Right forelimb (tissue), 1 donor: ENCODE results near the gene MIF.
"Not testable (repeated sequence)": the region's sequence is repeated elsewhere in the genome, so short reads cannot be mapped to it uniquely, and the experiment has no call there.

Experiments
- DNase-seq: peaks from one replicate; pipeline ENCODE4 v3.0.0-alpha.2; 2018

MIF gene

GRCh38 chr22:23893945-23894709 is at the start of gene MIF:
TSS of gene MIF (plus strand) at chr22:23894383. CDS start at chr22:23894475, 92 bp downstream.
- peak; percentile 98 for DNase-seq

GRCh38 chr22:23844739-23845202 is 49.4 kb upstream of the MIF start:
- DNase-seq = no peak

- DNase-seq = no peak
These were observed 48.7 kb upstream of the MIF start for GRCh38 chr22:23845265-23846080.

GRCh38 chr22:23846081-23846469 is 48.1 kb upstream of the MIF start:
- no peak for DNase-seq

GRCh38 chr22:23847310-23847920 is 46.8 kb upstream of the MIF start:
- no peak for DNase-seq

- no peak for DNase-seq
These were observed 46.0 kb upstream of the MIF start for GRCh38 chr22:23847991-23848864.

- DNase-seq = peak; percentile 93
These were observed 44.9 kb upstream of the MIF start for GRCh38 chr22:23849009-23850006.

- DNase-seq = no peak
These were observed 44.0 kb upstream of the MIF start for GRCh38 chr22:23850136-23850611.

- peak; percentile 79 for DNase-seq
These were observed 37.2 kb upstream of the MIF start for GRCh38 chr22:23856721-23857605.

GRCh38 chr22:23857606-23858483 is 36.3 kb upstream of the MIF start, which contains the start of gene SLC2A11:
TSS of gene SLC2A11 (plus strand) at chr22:23857875. CDS start at chr22:23858000, 125 bp downstream.
- peak; percentile 94 for DNase-seq

- no peak for DNase-seq
These were observed 35.7 kb upstream of the MIF start for GRCh38 chr22:23858484-23858815.

- DNase-seq = no peak
These were observed 35.0 kb upstream of the MIF start for GRCh38 chr22:23859201-23859600.

- not testable (repeated sequence) for DNase-seq
These were observed 34.0 kb upstream of the MIF start for GRCh38 chr22:23860187-23860586.

- no peak for DNase-seq
These were observed 32.1 kb upstream of the MIF start for GRCh38 chr22:23862103-23862502.

- DNase-seq = not testable (repeated sequence)
These were observed 29.6 kb upstream of the MIF start for GRCh38 chr22:23864499-23865154.

- DNase-seq = no peak
These were observed 25.6 kb upstream of the MIF start for GRCh38 chr22:23868580-23868979.

- DNase-seq = no peak
These were observed 19.3 kb upstream of the MIF start for GRCh38 chr22:23874871-23875270.

- no peak for DNase-seq
These were observed 18.4 kb upstream of the MIF start for GRCh38 chr22:23875801-23876200.
